GM12878 (cell line): Measurements from ENCODE around the gene FMOD. TPM values are rescaled to one million over a fixed set of nuclear protein-coding genes. Genes with fewer than 3 reads are reported as not detected.

Experiments
- CBFB ChIP-seq: IDR thresholded peaks from 2 replicates; pipeline ENCODE4 v1.6.1; 2016; ENCODE audit warnings: antibody characterized with exemption, low read depth
- CHD2 ChIP-seq: IDR thresholded peaks from 2 replicates; pipeline ENCODE4 v1.6.1; 2011; ENCODE audit warnings: low read depth, low read length, improper control_type of control experiment, borderline replicate concordance
- DPF2 ChIP-seq: fragments of 450-650 bp; IDR thresholded peaks from 2 replicates; pipeline ENCODE4 v1.6.1; 2017; ENCODE audit warnings: mild to moderate bottlenecking
- E4F1 ChIP-seq: fragments of 450-650 bp; IDR thresholded peaks from 2 replicates; pipeline ENCODE4 v1.6.1; 2018; ENCODE audit warnings: borderline replicate concordance, mild to moderate bottlenecking; ENCODE audit not compliant: partially characterized antibody
- EED ChIP-seq: sonication (generic); IDR thresholded peaks from 2 replicates; pipeline ENCODE4 v1.6.1; 2016; ENCODE audit warnings: antibody characterized with exemption, low read depth
- ESRRA ChIP-seq: IDR thresholded peaks from 2 replicates; pipeline ENCODE4 v1.6.1; 2012; ENCODE audit warnings: mild to moderate bottlenecking, low read length, improper control_type of control experiment
- GATAD2B ChIP-seq: fragments of 450-650 bp; conservative IDR thresholded peaks from 2 replicates; pipeline ENCODE4 v1.6.1; 2017; ENCODE audit warnings: low read depth, mild to moderate bottlenecking, moderate library complexity
- HCFC1 ChIP-seq: fragments of 150-350 bp; IDR thresholded peaks from 2 replicates; pipeline ENCODE4 v1.6.1; 2014; ENCODE audit warnings: low read length
- NRF1 ChIP-seq: conservative IDR thresholded peaks from 2 replicates; pipeline ENCODE4 v1.6.1; 2011; ENCODE audit warnings: mild to moderate bottlenecking, low read depth, low read length, improper control_type of control experiment
- PBX3 ChIP-seq: IDR thresholded peaks from 2 replicates; pipeline ENCODE4 v1.6.1; 2011; ENCODE audit warnings: mild to moderate bottlenecking, low read depth, low read length, moderate library complexity; ENCODE audit not compliant: insufficient replicate concordance
- PKNOX1 ChIP-seq: fragments of 450-650 bp; IDR thresholded peaks from 2 replicates; pipeline ENCODE4 v1.6.1; 2016; ENCODE audit warnings: mild to moderate bottlenecking
- SKIL ChIP-seq: fragments of 450-650 bp; IDR thresholded peaks from 2 replicates; pipeline ENCODE4 v1.6.1; 2017; ENCODE audit warnings: mild to moderate bottlenecking, low read depth, inconsistent platforms; ENCODE audit not compliant: poor library complexity, severe bottlenecking
- YBX1 ChIP-seq: fragments of 450-650 bp; IDR thresholded peaks from 2 replicates; pipeline ENCODE4 v1.6.1; 2016; ENCODE audit warnings: antibody characterized with exemption
- ZNF217 ChIP-seq: fragments of 450-650 bp; IDR thresholded peaks from 2 replicates; pipeline ENCODE4 v1.6.1; 2017; ENCODE audit warnings: antibody characterized with exemption, mild to moderate bottlenecking
- ZNF687 ChIP-seq: fragments of 450-650 bp; IDR thresholded peaks from 2 replicates; pipeline ENCODE4 v1.6.1; 2017; ENCODE audit warnings: mild to moderate bottlenecking, moderate library complexity
- ZZZ3 ChIP-seq: IDR thresholded peaks from 2 replicates; pipeline ENCODE4 v1.6.1; 2011; ENCODE audit warnings: low read depth; ENCODE audit not compliant: control insufficient read depth, insufficient read length
- polyA plus RNA-seq, 11 experiments: library from polyadenylated mRNA; depleted of rRNA in 4 of 11; unstranded in 6 of 11; stranded (reverse) in 5 of 11; fragments of >200 nt; fragmentation: Nextera tagmentation in 4 of 11; fragmentation: Illumina TruSeq in 1 of 11; extraction: Ambion mirVana in 4 of 11; extraction: Trizol in 1 of 11; gene quantifications; 1 replicate in 1 of 11; 2 replicates in 10 of 11; pipeline versions ENCODE4 v1.2.1 to v1.2.3, GENCODE V29; 2011 to 2016; ENCODE audit warnings: inconsistent platforms in 2 of 11, missing spikeins in 2 of 11, low read depth in 1 of 11
- total RNA-seq, 4 experiments: library from RNA; depleted of rRNA in 3 of 4; stranded (reverse); fragments of >200 nt in 3 of 4; fragmentation: Illumina TruSeq in 1 of 4; extraction: Trizol in 1 of 4; gene quantifications; 2 replicates each; pipeline versions ENCODE4 v1.2.1 to v1.2.3, GENCODE V29; 2013 to 2021
- TF ChIP-seq, protein P1 (sequence below): fragments of 450-650 bp; IDR thresholded peaks from 2 replicates; pipeline ENCODE4 v1.6.1; 2016; ENCODE audit warnings: mild to moderate bottlenecking

Gene FMOD
- total and polyA plus RNA-seq, 10 of the 15 experiments (the other 5 are each of a cell fraction or from before 2014, with no cell fraction given) = 0.03 to 0.26 (median 0.11) TPM; not detected in 7

DNA sequence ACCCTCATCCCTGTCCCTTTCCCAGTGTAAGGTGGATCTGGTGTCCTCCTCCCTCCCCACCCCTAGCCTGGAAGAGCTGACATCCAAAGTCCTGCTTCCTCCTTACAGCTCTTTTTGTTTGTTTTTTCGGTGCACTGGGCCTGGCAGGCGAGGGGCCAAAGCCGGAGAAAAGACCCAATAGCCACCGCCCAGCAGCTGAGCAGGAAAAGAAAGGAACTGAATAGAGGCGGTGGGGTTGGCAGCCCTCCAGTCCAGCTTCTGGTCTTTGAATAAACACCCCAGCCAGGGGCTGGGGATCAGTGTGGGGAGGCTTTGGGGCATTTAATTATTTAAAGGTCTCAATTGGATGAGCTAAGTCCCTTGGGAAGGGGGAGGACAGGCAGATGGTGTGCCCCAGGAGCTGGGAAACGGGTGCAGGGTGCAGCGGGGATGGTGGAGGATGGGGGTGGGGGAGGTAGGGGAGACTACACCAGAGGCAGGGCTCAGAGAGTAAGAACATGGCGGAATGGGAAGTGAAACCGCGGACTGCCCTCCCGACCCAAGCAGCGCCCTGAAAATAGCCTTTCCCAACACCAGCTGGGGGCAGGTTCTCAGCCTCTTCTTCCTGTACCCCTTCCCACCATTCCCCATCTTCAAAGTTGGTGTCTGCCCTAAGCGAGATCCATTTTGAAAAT, 25.4 kb downstream of the FMOD start (continued):
- TF ChIP-seq ZNF687 (peak; percentile 72), ZNF217 (no peak), DPF2 (0 out of 2 replicates have a peak, but pooled peaks have one; percentile 17), CBFB (peak; percentile 14; the same call in 1 of the 2 replicates), EED (peak; percentile 97), PBX3 (no peak), NRF1 (no peak), HCFC1 (peak; percentile 7; the same call in 1 of the 2 replicates), PKNOX1 (no peak), CHD2 (0 out of 2 replicates have a peak, but pooled peaks have one; percentile 43), YBX1 (no peak), E4F1 (no peak), ZZZ3 (no peak), GATAD2B (peak; percentile 47; the same call in 1 of the 2 replicates), SKIL (no peak), ESRRA (no peak)
- TF ChIP-seq, protein P1, sequence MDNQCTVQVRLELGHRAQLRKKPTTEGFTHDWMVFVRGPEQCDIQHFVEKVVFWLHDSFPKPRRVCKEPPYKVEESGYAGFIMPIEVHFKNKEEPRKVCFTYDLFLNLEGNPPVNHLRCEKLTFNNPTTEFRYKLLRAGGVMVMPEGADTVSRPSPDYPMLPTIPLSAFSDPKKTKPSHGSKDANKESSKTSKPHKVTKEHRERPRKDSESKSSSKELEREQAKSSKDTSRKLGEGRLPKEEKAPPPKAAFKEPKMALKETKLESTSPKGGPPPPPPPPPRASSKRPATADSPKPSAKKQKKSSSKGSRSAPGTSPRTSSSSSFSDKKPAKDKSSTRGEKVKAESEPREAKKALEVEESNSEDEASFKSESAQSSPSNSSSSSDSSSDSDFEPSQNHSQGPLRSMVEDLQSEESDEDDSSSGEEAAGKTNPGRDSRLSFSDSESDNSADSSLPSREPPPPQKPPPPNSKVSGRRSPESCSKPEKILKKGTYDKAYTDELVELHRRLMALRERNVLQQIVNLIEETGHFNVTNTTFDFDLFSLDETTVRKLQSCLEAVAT = no peak
